Colonic mucosa (tissue), 4 donors: ENCODE measurements around the gene MRPL16. TPM values are rescaled to one million over a fixed set of nuclear protein-coding genes. Genes with fewer than 3 reads are reported as not detected.

Experiments
- DNase-seq: peaks from one replicate; pipeline ENCODE4 v3.0.0-alpha.2; 2020
- H3K27ac ChIP-seq: fragments of 200-600 bp; one replicate; pipeline ENCODE4 v1.8.0; 2021
- H3K27me3 ChIP-seq: fragments of 200-600 bp; one replicate; pipeline ENCODE4 v1.8.0; 2021
- H3K36me3 ChIP-seq: fragments of 200-600 bp; one replicate; pipeline ENCODE4 v1.8.0; 2021
- H3K4me1 ChIP-seq: fragments of 200-600 bp; one replicate; pipeline ENCODE4 v1.8.0; 2021; ENCODE audit warnings: mild to moderate bottlenecking
- H3K4me3 ChIP-seq: fragments of 200-600 bp; one replicate; pipeline ENCODE4 v1.8.0; 2021
- H3K9ac ChIP-seq, 2 donors: one replicate each; pipeline ENCODE4 v1.7.0; 2013; ENCODE audit warnings: control low read depth in 2 of 2, low read depth in 2 of 2, low read length in 2 of 2
- H3K9me3 ChIP-seq: fragments of 200-600 bp; one replicate; pipeline ENCODE4 v1.8.0; 2021
- intact Hi-C: fragments of 100-400 bp; cut with DNase I; formaldehyde crosslinking; loops from one replicate; pipeline ENCODE4 v1.14.1; 2022
- total RNA-seq, 2 donors: library from RNA; stranded (reverse); fragmentation: NEBNext Ultra II Directional in 1 of 2; extraction: Animal tissue kit (Norgen Biotek cat#: 25700) in 1 of 2; gene quantifications; one replicate each; pipeline ENCODE4 v1.2.1, GENCODE V29; 2021
- TF ChIP-seq, protein P1 (sequence below): fragments of 200-600 bp; IDR thresholded peaks from one replicate; pipeline ENCODE4 v1.8.0; 2022; ENCODE audit warnings: antibody characterized with exemption, mild to moderate bottlenecking
- donor health status: healthy.
- donor health status: DM: no; HTN: no; CAD: no.
- donor health status: DM: no; HTN: no; CAD: no.

Gene MRPL16
- total RNA-seq, 2 donors from 2014 or later, result 51.6 to 91.3 TPM

DNA sequence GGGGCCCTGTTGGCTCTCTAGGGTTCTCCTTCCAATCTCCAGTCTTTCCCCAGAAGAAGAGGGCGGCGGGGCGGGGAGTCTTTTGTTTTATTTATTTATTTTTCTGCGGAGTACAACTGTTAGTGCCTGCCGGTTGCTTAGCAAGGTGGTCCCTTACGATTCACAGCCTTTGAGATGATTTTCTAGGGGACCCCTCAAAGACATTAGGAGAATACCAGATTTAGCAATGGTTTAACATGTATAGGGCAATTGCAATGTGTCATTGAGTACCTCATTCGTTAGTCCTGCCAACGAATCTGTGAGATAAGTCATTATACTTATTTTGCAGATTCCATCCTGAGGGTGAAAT is 307 bp upstream of the MRPL16 start:
- peak overlapping the region in 1 of 2 donors; percentile 89 for H3K9ac ChIP-seq
- TF ChIP-seq, protein P1, sequence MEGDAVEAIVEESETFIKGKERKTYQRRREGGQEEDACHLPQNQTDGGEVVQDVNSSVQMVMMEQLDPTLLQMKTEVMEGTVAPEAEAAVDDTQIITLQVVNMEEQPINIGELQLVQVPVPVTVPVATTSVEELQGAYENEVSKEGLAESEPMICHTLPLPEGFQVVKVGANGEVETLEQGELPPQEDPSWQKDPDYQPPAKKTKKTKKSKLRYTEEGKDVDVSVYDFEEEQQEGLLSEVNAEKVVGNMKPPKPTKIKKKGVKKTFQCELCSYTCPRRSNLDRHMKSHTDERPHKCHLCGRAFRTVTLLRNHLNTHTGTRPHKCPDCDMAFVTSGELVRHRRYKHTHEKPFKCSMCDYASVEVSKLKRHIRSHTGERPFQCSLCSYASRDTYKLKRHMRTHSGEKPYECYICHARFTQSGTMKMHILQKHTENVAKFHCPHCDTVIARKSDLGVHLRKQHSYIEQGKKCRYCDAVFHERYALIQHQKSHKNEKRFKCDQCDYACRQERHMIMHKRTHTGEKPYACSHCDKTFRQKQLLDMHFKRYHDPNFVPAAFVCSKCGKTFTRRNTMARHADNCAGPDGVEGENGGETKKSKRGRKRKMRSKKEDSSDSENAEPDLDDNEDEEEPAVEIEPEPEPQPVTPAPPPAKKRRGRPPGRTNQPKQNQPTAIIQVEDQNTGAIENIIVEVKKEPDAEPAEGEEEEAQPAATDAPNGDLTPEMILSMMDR, result no peak
- H3K4me3 ChIP-seq, result peak overlapping the region; percentile 59
- no peaks in the 10 kb centered on the region for H3K9me3 ChIP-seq
- H3K27me3 ChIP-seq, result no peaks in the 10 kb centered on the region
- H3K4me1 ChIP-seq, result no peaks in the 10 kb centered on the region
- H3K27ac ChIP-seq, result peak overlapping the region; percentile 81
- H3K36me3 ChIP-seq, result no peaks in the 10 kb centered on the region
- DNase-seq, result no peak
- intact Hi-C loops, result no loop called here

DNA sequence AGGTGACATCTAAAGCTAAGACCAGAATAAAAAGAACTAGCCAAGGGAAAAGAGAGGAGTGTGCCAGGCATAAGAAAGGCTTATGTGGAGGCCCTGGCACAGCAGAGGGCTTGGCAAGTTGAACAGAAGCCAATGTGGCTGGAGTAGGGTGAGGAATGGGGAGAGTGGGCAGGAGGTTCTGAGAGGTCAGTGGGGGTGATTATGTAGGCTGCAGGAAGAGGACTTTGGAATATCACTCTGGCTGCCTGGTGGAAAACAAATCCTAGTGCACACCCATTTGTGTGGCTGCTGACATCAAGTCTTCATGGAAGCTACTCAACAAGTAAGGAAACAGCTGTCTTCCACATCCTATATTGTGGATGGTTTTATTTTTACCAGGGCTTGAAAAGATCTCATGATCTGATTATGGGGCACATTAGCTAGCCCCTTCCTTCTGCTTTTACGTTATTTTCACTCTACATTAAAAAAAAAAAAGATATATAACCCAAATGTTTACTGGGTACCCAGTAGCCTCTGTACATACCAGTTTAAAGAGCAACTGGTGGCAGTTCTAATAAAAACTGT is 3.4 kb downstream of the MRPL16 start:
- DNase-seq, result no peak
- Histone ChIP-seq H3K36me3 (no peaks in the 10 kb centered on the region), H3K27ac (peak overlapping the region; percentile 25)

DNA sequence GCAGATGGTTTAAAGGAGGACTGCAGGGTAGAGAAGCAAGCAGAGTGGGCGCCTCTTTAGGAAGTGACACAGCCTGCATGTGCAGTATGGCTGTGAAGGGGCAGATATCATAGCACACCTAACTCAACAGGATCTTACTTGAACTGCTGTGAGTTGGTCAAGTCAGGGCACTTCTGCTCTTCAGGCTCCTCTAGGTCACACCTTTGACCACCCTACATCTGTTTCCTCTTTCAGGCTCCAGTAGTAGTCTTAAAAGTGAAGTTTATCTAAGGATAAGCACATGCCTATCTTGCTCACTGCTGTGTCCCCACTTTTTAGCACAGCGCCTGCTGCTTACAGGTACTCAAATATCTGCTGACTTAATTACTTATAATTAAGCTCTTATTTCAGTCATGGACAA is 6.5 kb downstream of the MRPL16 start:
- intact Hi-C loops, result loop anchor here (10.0 kb wide), 2 partner anchors 129 to 269 kb away; no protein-coding TSS in a partner anchor
- Histone ChIP-seq H3K9me3 (no peaks in the 10 kb centered on the region), H3K27me3 (no peaks in the 10 kb centered on the region), H3K9ac (no peak overlapping the region), H3K4me3 (no peak overlapping the region), H3K4me1 (peaks cover 8% of the 10 kb centered on the region), H3K36me3 (peaks cover 2% of the 10 kb centered on the region), H3K27ac (no peak overlapping the region)
- no peak for DNase-seq
- TF ChIP-seq, protein P1, result no peak

More for the DNA sequence above, 3.4 kb downstream of the MRPL16 start:
- intact Hi-C loops, result loop anchor here (10.0 kb wide), 2 partner anchors 132 to 272 kb away; no protein-coding TSS in a partner anchor
- H3K9me3 ChIP-seq, result no peaks in the 10 kb centered on the region
- TF ChIP-seq, protein P1, result no peak
- no peak overlapping the region for H3K4me3 ChIP-seq
- no peaks in the 10 kb centered on the region for H3K4me1 ChIP-seq
- H3K9ac ChIP-seq, result no peak overlapping the region
- H3K27me3 ChIP-seq, result no peaks in the 10 kb centered on the region

DNA sequence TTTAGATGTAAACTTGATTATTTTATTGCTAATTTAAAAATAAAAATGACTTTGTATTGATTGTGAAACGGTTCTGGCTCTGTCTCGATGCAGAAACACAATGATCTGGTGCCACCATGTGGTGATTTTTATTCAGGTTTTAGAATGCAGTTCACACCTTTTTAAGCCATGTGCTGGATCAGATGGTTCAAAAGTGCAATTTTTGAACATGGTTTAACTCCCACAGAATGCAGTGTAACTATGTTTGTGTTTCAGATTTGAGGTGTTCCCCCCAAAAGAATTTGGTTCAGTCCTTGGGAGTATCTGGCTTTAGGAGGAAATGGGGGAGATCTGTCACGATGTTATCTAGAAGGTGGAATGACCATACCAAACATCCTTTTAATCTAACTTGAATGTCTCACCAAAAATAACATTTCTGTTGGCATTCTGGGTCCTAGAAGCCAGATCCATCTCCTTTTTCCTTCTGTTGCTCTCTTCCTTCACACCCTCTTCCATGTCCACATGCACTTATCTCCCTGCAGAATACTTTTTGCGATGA is 7.9 kb downstream of the MRPL16 start:
- H3K27ac ChIP-seq, result no peak overlapping the region
- H3K4me1 ChIP-seq, result peaks cover 8% of the 10 kb centered on the region
- no peaks in the 10 kb centered on the region for H3K9me3 ChIP-seq
- TF ChIP-seq, protein P1, result peak; percentile 55
- intact Hi-C loops, result loop anchor here (2.0 to 10.0 kb wide), 3 partner anchors 48 to 268 kb away; partner anchors contain the start of gene STX3
- H3K4me3 ChIP-seq, result no peak overlapping the region
- no peak overlapping the region for H3K9ac ChIP-seq
- peaks cover 4% of the 10 kb centered on the region for H3K36me3 ChIP-seq
- DNase-seq, result peak; percentile 60
- H3K27me3 ChIP-seq, result no peaks in the 10 kb centered on the region

DNA sequence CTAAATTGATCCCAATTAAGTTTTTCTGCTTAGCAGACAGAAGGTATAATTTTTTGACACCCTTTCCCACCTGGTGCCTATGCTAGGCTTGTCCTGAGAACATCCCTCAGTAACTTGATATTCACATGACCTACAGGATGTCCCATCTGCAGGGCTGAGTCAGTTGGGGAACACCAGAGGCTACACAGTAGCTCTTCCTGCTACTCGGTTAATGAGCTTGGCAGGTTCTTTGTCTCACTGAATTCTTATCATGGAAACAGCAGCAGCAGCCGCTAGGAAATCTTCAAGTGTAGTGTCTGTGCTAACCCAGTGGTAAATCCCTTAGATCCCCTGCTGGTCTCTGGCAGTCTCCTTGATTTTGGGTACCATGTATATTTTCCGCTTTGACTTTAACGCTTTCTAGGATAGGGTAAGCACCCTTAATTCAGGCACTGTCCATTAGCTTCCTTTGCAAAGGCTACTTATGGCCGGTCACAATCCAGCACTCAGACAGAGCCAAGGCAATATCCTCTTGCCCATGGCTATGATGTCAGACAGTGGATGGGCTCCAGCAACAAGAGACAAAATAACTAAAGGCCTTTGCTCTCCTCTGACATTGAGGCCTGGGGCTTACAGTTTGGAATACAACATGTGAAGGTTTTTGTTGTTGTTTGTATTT is 8.5 kb downstream of the MRPL16 start:
- no peak overlapping the region for H3K4me3 ChIP-seq
- H3K36me3 ChIP-seq, result peaks cover 4% of the 10 kb centered on the region
- no peak overlapping the region for H3K27ac ChIP-seq
- intact Hi-C loops, result loop anchor here (2.0 to 10.0 kb wide), 3 partner anchors 47 to 267 kb away; partner anchors contain the start of gene STX3
- peaks cover 8% of the 10 kb centered on the region for H3K4me1 ChIP-seq
- DNase-seq, result no peak
- TF ChIP-seq, protein P1, result no peak
- H3K9ac ChIP-seq, result no peak overlapping the region
- H3K9me3 ChIP-seq, result no peaks in the 10 kb centered on the region
- H3K27me3 ChIP-seq, result no peaks in the 10 kb centered on the region
